OCI-LY3 (cell line): ENCODE measurements around the gene SEMA6D.

ENCODE experiments used
- EZH2phosphoT487 ChIP-seq: fragments of 200-600 bp; shearing (Covaris generic); IDR thresholded peaks from 2 replicates; pipeline ENCODE4 v1.6.1; 2018; ENCODE audit warnings: antibody characterized with exemption, mixed run types, low read depth
- TF ChIP-seq, protein P1 (sequence below): fragments of 200-600, 300-600 bp; sonication (generic); IDR thresholded peaks from 2 replicates; pipeline ENCODE4 v1.5.1; 2014; ENCODE audit warnings: antibody characterized with exemption, low read length, low read depth

DNA sequence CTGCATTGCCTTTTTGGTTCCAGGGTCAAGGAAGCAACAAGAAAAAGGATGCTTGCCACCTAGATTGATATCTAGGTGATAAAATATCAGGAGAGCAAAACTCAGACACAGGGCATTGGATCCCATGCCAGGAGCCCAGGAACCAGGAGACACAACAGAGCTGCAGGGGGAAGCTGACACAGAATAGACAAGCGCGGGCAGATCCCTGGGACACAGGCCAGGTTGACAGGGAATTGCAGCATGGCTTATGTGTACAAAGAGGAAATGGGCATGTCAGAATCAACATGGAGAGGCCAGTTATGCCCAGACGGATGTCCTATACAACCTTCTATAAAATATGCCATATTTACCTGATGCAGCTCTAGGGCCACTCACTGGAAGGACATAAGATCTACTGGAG, 84.2 kb downstream of the SEMA6D start:
- TF ChIP-seq, protein P1, sequence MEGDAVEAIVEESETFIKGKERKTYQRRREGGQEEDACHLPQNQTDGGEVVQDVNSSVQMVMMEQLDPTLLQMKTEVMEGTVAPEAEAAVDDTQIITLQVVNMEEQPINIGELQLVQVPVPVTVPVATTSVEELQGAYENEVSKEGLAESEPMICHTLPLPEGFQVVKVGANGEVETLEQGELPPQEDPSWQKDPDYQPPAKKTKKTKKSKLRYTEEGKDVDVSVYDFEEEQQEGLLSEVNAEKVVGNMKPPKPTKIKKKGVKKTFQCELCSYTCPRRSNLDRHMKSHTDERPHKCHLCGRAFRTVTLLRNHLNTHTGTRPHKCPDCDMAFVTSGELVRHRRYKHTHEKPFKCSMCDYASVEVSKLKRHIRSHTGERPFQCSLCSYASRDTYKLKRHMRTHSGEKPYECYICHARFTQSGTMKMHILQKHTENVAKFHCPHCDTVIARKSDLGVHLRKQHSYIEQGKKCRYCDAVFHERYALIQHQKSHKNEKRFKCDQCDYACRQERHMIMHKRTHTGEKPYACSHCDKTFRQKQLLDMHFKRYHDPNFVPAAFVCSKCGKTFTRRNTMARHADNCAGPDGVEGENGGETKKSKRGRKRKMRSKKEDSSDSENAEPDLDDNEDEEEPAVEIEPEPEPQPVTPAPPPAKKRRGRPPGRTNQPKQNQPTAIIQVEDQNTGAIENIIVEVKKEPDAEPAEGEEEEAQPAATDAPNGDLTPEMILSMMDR: no peak
- no peak for TF ChIP-seq EZH2phosphoT487
